Chondrocyte (in vitro differentiated cells): ENCODE results near the gene PTPN5. TPM values are rescaled to one million over a fixed set of nuclear protein-coding genes. Genes with fewer than 3 reads are reported as not detected.
"Not testable (repeated sequence)": the region's sequence is repeated elsewhere in the genome, so short reads cannot be mapped to it uniquely, and the experiment has no call there.

Source experiments
- DNase-seq: peaks from one replicate; pipeline ENCODE4 v3.0.0; 2021; ENCODE audit warnings: mixed read lengths, low spot score
- H3K27ac Mint-ChIP-seq: one replicate; pipeline ENCODE4 v1.8.0; 2021; ENCODE audit warnings: mild to moderate bottlenecking, moderate library complexity, mixed read lengths; ENCODE audit not compliant: unreplicated experiment
- H3K27me3 Mint-ChIP-seq: 2 replicates; pipeline ENCODE4 v1.8.0; 2021; ENCODE audit warnings: low read depth, mixed read lengths
- H3K36me3 Mint-ChIP-seq: 2 replicates; pipeline ENCODE4 v1.8.0; 2021; ENCODE audit warnings: low read depth, mixed read lengths
- H3K4me1 Mint-ChIP-seq: 2 replicates; pipeline ENCODE4 v1.8.0; 2021; ENCODE audit warnings: low read depth, mild to moderate bottlenecking, mixed read lengths
- H3K4me3 Mint-ChIP-seq: one replicate; pipeline ENCODE4 v1.8.0; 2021; ENCODE audit warnings: mild to moderate bottlenecking, moderate library complexity, mixed read lengths; ENCODE audit not compliant: unreplicated experiment
- H3K9me3 Mint-ChIP-seq: 2 replicates; pipeline ENCODE4 v1.8.0; 2021; ENCODE audit warnings: low read depth, mixed read lengths
- total RNA-seq: library from RNA; stranded (reverse); gene quantifications from 3 replicates; pipeline ENCODE4 v1.2.1, GENCODE V29; 2021
- TF ChIP-seq, protein P1 (sequence below): fragments of 200-600 bp; sonication (generic); IDR thresholded peaks from 2 replicates; pipeline ENCODE4 v1.5.0; 2021; ENCODE audit warnings: antibody characterized with exemption, mild to moderate bottlenecking, moderate library complexity

Gene PTPN5
- total RNA-seq, 1 donor from 2014 or later, result not detected

DNA sequence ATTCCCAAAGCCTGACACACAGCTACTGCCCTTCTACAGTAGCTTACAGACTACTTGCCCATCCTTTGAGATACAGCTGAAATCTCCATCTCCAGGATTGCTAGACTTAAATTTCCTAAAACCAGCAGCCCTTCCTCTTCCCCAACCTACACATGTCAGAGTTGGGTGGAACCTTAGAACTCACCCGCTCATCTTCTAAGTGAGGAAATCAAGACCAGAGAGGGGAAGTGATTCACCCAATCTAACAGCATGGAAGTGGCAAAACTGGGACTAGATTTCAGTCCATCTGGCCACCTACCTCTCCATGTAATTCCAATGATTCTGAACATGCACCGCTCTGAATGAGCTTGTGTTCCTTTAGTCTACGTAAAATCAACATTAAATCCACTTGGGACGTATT is 94.0 kb downstream of the PTPN5 start:
- peaks cover 19% of the 10 kb centered on the region for H3K4me1 Mint-ChIP-seq
- peaks cover 3% of the 10 kb centered on the region for H3K36me3 Mint-ChIP-seq
- no peaks in the 10 kb centered on the region for H3K9me3 Mint-ChIP-seq
- no peak overlapping the region for H3K27ac Mint-ChIP-seq
- no peak overlapping the region for H3K4me3 Mint-ChIP-seq
- TF ChIP-seq, protein P1, sequence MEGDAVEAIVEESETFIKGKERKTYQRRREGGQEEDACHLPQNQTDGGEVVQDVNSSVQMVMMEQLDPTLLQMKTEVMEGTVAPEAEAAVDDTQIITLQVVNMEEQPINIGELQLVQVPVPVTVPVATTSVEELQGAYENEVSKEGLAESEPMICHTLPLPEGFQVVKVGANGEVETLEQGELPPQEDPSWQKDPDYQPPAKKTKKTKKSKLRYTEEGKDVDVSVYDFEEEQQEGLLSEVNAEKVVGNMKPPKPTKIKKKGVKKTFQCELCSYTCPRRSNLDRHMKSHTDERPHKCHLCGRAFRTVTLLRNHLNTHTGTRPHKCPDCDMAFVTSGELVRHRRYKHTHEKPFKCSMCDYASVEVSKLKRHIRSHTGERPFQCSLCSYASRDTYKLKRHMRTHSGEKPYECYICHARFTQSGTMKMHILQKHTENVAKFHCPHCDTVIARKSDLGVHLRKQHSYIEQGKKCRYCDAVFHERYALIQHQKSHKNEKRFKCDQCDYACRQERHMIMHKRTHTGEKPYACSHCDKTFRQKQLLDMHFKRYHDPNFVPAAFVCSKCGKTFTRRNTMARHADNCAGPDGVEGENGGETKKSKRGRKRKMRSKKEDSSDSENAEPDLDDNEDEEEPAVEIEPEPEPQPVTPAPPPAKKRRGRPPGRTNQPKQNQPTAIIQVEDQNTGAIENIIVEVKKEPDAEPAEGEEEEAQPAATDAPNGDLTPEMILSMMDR, result no peak
- DNase-seq, result no peak
- no peaks in the 10 kb centered on the region for H3K27me3 Mint-ChIP-seq

DNA sequence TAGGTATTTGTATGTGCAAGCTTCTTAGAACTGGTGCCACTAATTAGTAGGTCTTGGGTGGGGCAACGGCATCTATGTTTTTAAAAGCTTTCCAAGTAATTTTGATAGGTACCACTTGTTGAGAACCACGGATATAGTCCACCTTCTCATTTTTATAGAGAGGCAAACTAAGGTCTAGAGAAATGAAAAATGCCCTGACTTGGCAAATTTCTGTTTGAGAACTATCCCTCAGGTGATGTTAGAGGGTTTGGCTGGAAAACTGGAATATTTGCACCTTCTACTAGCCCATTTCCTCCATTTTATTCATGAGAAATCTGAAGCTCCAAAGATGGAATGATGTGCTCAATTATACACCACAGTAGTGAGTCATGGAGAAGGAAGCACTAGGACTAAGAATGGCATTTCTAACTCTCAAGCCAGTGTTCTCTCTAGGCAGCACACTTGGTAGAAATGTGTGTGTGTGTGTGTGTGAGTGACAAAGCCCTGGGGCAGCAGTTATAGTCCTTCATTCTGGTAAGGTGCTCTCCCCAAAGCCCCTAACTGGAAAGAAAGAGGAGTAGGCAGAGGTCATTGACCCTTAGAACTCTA is 94.9 kb downstream of the PTPN5 start:
- no peak overlapping the region for H3K4me3 Mint-ChIP-seq
- no peaks in the 10 kb centered on the region for H3K27me3 Mint-ChIP-seq
- peaks cover 19% of the 10 kb centered on the region for H3K4me1 Mint-ChIP-seq
- no peak for DNase-seq
- no peak overlapping the region for H3K27ac Mint-ChIP-seq
- no peaks in the 10 kb centered on the region for H3K9me3 Mint-ChIP-seq
- TF ChIP-seq, protein P1, result no peak
- peaks cover 3% of the 10 kb centered on the region for H3K36me3 Mint-ChIP-seq

DNA sequence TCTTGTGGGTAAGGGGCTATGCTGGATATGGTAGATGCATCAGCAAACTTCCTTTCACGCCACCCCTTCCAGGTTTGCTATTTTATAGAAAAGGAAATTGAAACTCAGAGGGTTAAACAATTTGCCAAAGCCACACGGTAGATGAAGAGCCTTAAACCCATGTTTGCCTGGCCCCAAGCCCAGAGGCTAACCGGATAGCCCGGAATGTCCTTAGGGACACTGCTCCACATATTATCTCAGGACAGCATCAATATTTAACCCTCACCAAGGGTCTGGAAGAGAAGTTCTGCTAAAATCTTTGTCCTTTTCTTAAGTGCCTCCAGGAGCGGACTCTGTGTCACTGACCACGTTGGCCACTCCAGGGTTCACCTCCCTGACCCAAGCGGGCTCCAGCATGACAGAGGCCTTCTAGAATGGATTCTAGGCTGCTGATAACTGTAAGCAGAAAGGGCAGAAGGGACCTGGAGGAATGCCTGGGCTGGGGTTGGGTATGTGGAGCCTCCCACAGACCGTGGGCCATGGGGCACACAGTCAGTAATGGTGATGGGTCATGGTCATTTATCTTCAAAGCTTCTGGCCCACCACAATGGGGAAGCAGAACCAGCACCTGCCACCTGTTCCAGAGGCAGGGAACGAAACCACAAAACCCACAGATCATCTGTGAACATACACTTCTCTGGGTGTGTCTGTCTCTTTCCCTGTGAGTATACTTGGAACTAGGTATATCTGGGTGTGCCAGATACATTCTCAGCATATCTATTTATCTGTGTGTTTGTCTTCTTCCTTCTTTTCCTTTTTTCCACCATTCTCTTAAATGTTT is 98.4 kb downstream of the PTPN5 start:
- Mint-ChIP-seq H3K36me3 (no peaks in the 10 kb centered on the region), H3K27ac (no peak overlapping the region), H3K4me3 (no peak overlapping the region), H3K4me1 (peaks cover 7% of the 10 kb centered on the region), H3K9me3 (no peaks in the 10 kb centered on the region), H3K27me3 (no peaks in the 10 kb centered on the region)
- no peak for DNase-seq
- TF ChIP-seq, protein P1, result no peak

DNA sequence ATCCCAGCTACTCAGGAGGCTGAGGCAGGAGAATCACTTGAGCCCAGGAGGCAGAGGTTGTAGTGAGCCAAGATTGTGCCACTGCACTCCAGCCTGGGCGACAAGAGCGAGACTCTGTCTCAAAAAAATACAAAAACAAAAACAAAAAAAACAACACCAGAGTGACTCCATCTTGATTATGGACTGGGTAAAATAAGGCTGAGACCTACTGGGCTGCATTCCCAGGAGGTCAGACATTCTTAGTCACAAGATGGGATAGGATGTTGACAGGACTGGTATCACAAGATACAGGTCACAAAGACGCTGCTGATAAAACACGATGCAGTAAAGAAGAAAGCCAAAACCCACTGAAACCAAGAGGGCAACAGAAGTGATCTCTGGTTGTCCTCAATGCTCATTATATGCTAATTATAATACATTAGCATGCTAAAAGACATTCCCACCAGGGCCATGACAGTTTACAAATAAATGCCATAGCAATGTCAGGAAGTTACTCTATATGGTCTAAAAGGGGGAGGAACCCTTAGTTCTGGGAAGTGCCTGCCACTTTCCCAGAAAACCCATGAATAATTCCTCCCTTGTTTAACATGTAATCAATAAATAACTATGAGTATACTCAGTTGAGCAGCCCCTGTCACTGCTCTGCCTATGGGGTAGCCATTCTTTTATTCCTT is 100.0 kb downstream of the PTPN5 start:
- not testable (repeated sequence) for H3K9me3 Mint-ChIP-seq, DNase-seq, H3K27me3 Mint-ChIP-seq, H3K4me1 Mint-ChIP-seq, H3K27ac Mint-ChIP-seq, H3K36me3 Mint-ChIP-seq, H3K4me3 Mint-ChIP-seq

DNA sequence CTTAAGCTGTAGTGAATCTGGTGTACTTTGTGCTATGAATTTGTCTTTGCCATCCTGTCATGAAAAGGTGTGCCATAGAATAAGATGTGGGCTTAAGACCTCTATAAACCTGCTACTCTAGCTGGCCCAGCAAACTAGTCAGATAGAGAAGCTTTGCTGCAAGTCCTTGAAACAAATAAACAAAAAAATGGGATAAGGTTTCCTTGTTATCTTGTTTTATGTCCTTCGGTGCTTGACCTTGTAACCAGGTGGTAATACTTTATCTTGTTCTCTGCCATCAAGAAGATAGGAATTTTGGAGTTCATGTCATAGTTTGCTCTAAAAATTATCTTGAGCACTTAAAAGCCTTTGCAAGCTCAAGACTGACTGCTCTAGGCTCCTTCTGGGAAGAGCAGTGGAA is 107.3 kb downstream of the PTPN5 start:
- no peaks in the 10 kb centered on the region for H3K9me3 Mint-ChIP-seq
- no peak overlapping the region for H3K27ac Mint-ChIP-seq
- H3K36me3 Mint-ChIP-seq, result no peaks in the 10 kb centered on the region
- no peak overlapping the region for H3K4me3 Mint-ChIP-seq
- TF ChIP-seq, protein P1, result no peak
- DNase-seq, result no peak
- H3K27me3 Mint-ChIP-seq, result peaks cover 14% of the 10 kb centered on the region
- H3K4me1 Mint-ChIP-seq, result no peaks in the 10 kb centered on the region
